Activated CD8-positive, alpha-beta memory T cell treated with anti-CD3 and anti-CD28 coated beads, Interleukin-2, amount 50 U/mL, for 24 hours (primary cell): Measurements from ENCODE around the gene MOSMO.
A peak's percentile ranks its signal among the peaks of the same experiment; 100 is the strongest.
"Not testable (repeated sequence)": the region's sequence is repeated elsewhere in the genome, so short reads cannot be mapped to it uniquely, and the experiment has no call there.

ENCODE experiments used
- DNase-seq: peaks from one replicate; pipeline ENCODE4 v3.0.0-alpha.2; 2020; ENCODE audit errors: extremely low read depth

Gene MOSMO

GRCh38 chr16:22045888-22046287 lies 38.0 kb downstream of the MOSMO start:
- not testable (repeated sequence) for DNase-seq

- DNase-seq = no peak
These were observed 43.1 kb downstream of the MOSMO start for GRCh38 chr16:22050963-22051362.

- no peak for DNase-seq
These were observed 45.1 kb downstream of the MOSMO start for GRCh38 chr16:22052980-22053379.

GRCh38 chr16:22053921-22054341 lies 46.0 kb downstream of the MOSMO start:
- no peak for DNase-seq

- DNase-seq = no peak
These were observed 47.1 kb downstream of the MOSMO start for GRCh38 chr16:22054847-22055590.

- DNase-seq = no peak
These were observed 48.0 kb downstream of the MOSMO start for GRCh38 chr16:22055881-22056280.

- DNase-seq = no peak
These were observed 56.1 kb downstream of the MOSMO start for GRCh38 chr16:22063888-22064467.

GRCh38 chr16:22065252-22065651 lies 57.3 kb downstream of the MOSMO start:
- DNase-seq = no peak

- DNase-seq = no peak
These were observed 62.7 kb downstream of the MOSMO start for GRCh38 chr16:22070361-22071330.

GRCh38 chr16:22071331-22071910 lies 63.5 kb downstream of the MOSMO start:
- no peak for DNase-seq

GRCh38 chr16:22073350-22073749 lies 65.4 kb downstream of the MOSMO start:
- no peak for DNase-seq

- no peak for DNase-seq
These were observed 67.3 kb downstream of the MOSMO start for GRCh38 chr16:22075043-22075757.

- DNase-seq = no peak
These were observed 67.9 kb downstream of the MOSMO start for GRCh38 chr16:22075776-22076175.

GRCh38 chr16:22077700-22078313 lies 69.9 kb downstream of the MOSMO start:
- peak; percentile 42 for DNase-seq

- no peak for DNase-seq
These were observed 70.7 kb downstream of the MOSMO start for GRCh38 chr16:22078656-22079055.

- no peak for DNase-seq
These were observed 73.1 kb downstream of the MOSMO start for GRCh38 chr16:22081050-22081449.

GRCh38 chr16:22086440-22086839 lies 78.5 kb downstream of the MOSMO start:
- DNase-seq = no peak

GRCh38 chr16:22088642-22089041 lies 80.7 kb downstream of the MOSMO start:
- DNase-seq = no peak

- DNase-seq = no peak
These were observed 82.0 kb downstream of the MOSMO start for GRCh38 chr16:22089910-22090309.

- no peak for DNase-seq
These were observed 83.8 kb downstream of the MOSMO start for GRCh38 chr16:22091721-22092120.
